Neural cell (in vitro differentiated cells): Measurements from ENCODE around the gene SMIM1. TPM values are rescaled to one million over a fixed set of nuclear protein-coding genes. Genes with fewer than 3 reads are reported as not detected.

Experiments used
- H2AFZ ChIP-seq: fragments of 200-600, 300-800 bp; sonication (generic), shearing (Covaris generic); 2 replicates; pipeline ENCODE4 v1.6.0; 2014; ENCODE audit warnings: low read depth, mild to moderate bottlenecking, antibody characterized with exemption, low read length, moderate library complexity
- H3F3A ChIP-seq: fragments of 200-600 bp; shearing (Covaris generic); 2 replicates; pipeline ENCODE4 v1.6.1; 2016; ENCODE audit warnings: mild to moderate bottlenecking, moderate library complexity, mixed read lengths, antibody characterized with exemption, low read length; ENCODE audit not compliant: insufficient read depth, poor library complexity, severe bottlenecking
- H3K27ac ChIP-seq: fragments of 200-600, 300-800 bp; sonication (generic), shearing (Covaris generic); 2 replicates; pipeline ENCODE4 v1.5.1; 2014; ENCODE audit warnings: mild to moderate bottlenecking, low read length, moderate library complexity
- H3K27me3 ChIP-seq: fragments of 300-800, 200-600 bp; sonication (generic), shearing (Covaris generic); 2 replicates; pipeline ENCODE4 v1.6.0; 2014; ENCODE audit warnings: mild to moderate bottlenecking, low read depth, low read length, moderate library complexity; ENCODE audit not compliant: insufficient read depth
- H3K36me3 ChIP-seq: fragments of 300-800, 200-600 bp; sonication (generic), shearing (Covaris generic); 2 replicates; pipeline ENCODE4 v1.5.1; 2014; ENCODE audit warnings: mild to moderate bottlenecking, antibody characterized with exemption, low read length, moderate library complexity; ENCODE audit not compliant: insufficient read depth
- H3K4me2 ChIP-seq: fragments of 300-800, 200-600 bp; sonication (generic), shearing (Covaris generic); 2 replicates; pipeline ENCODE4 v1.6.0; 2014; ENCODE audit warnings: mild to moderate bottlenecking, low read length
- H3K4me3 ChIP-seq: fragments of 300-800, 200-600 bp; sonication (generic), shearing (Covaris generic); 2 replicates; pipeline ENCODE4 v1.5.1; 2014; ENCODE audit warnings: mild to moderate bottlenecking, low read length, moderate library complexity
- H3K79me2 ChIP-seq: fragments of 200-600 bp; shearing (Covaris generic); replicated peaks from 2 replicates; pipeline ENCODE4 v1.6.0; 2014; ENCODE audit warnings: mild to moderate bottlenecking, low read length, moderate library complexity; ENCODE audit not compliant: insufficient read depth
- H3K9ac ChIP-seq: fragments of 300-800, 200-600 bp; sonication (generic), shearing (Covaris generic); 2 replicates; pipeline ENCODE4 v1.6.1; 2016; ENCODE audit warnings: mild to moderate bottlenecking, low read length, mixed read lengths
- H3K9me2 ChIP-seq: fragments of 200-600 bp; shearing (Covaris generic); 2 replicates; pipeline ENCODE4 v1.6.1; 2016; ENCODE audit warnings: mild to moderate bottlenecking, low read length, mixed read lengths; ENCODE audit not compliant: insufficient read depth
- H3K9me3 ChIP-seq: fragments of 200-600, 300-800 bp; sonication (generic), shearing (Covaris generic); 2 replicates; pipeline ENCODE4 v1.6.1; 2016; ENCODE audit warnings: mild to moderate bottlenecking, mixed run types, low read length, moderate library complexity, mixed read lengths
- H4K20me1 ChIP-seq: fragments of 200-600 bp; shearing (Covaris generic); 2 replicates; pipeline ENCODE4 v1.6.1; 2016; ENCODE audit warnings: mild to moderate bottlenecking, mixed run types; ENCODE audit not compliant: insufficient read depth
- EP300 ChIP-seq: fragments of 450-650 bp; conservative IDR thresholded peaks from 2 replicates; pipeline ENCODE4 v1.6.1; 2014; ENCODE audit warnings: antibody characterized with exemption, mild to moderate bottlenecking, moderate library complexity; ENCODE audit not compliant: poor library complexity, severe bottlenecking
- EZH2 ChIP-seq: fragments of 200-600, 300-800 bp; shearing (Covaris generic), sonication (generic); IDR thresholded peaks from 2 replicates; pipeline ENCODE4 v1.6.1; 2014; ENCODE audit warnings: antibody characterized with exemption, low read length, borderline replicate concordance, mild to moderate bottlenecking; ENCODE audit not compliant: insufficient read depth, poor library complexity, severe bottlenecking
- MXI1 ChIP-seq: fragments of 450-650 bp; conservative IDR thresholded peaks from 2 replicates; pipeline ENCODE4 v1.6.1; 2014; ENCODE audit warnings: antibody characterized with exemption, mild to moderate bottlenecking; ENCODE audit not compliant: poor library complexity, severe bottlenecking
- POLR2AphosphoS5 ChIP-seq: IDR thresholded peaks from 2 replicates; pipeline ENCODE4 v1.6.1; 2012
- RAD21 ChIP-seq: fragments of 450-650 bp; conservative IDR thresholded peaks from 2 replicates; pipeline ENCODE4 v1.6.1; 2014; ENCODE audit warnings: antibody characterized with exemption, mild to moderate bottlenecking, moderate library complexity
- SMC3 ChIP-seq: fragments of 450-650 bp; conservative IDR thresholded peaks from 2 replicates; pipeline ENCODE4 v1.6.1; 2014; ENCODE audit warnings: antibody characterized with exemption, mild to moderate bottlenecking, moderate library complexity; ENCODE audit not compliant: poor library complexity
- TAF1 ChIP-seq: IDR thresholded peaks from 2 replicates; pipeline ENCODE4 v1.6.1; 2012; ENCODE audit warnings: low read depth
- polyA plus RNA-seq: library from polyadenylated mRNA; depleted of rRNA; stranded (reverse); fragments of >200 nt; gene quantifications from 2 replicates; pipeline ENCODE4 v1.2.3, GENCODE V29; 2014
- TF ChIP-seq, protein P1 (sequence below): IDR thresholded peaks from 2 replicates; pipeline ENCODE4 v1.6.1; 2012; ENCODE audit warnings: borderline replicate concordance
- TF ChIP-seq, protein P2 (sequence below): fragments of 450-650 bp; IDR thresholded peaks from 2 replicates; pipeline ENCODE4 v1.5.1; 2014; ENCODE audit warnings: antibody characterized with exemption, mild to moderate bottlenecking, moderate library complexity; ENCODE audit not compliant: poor library complexity, severe bottlenecking

The SMIM1 gene
- polyA plus RNA-seq, 1 donor from 2014 or later, result not detected

DNA sequence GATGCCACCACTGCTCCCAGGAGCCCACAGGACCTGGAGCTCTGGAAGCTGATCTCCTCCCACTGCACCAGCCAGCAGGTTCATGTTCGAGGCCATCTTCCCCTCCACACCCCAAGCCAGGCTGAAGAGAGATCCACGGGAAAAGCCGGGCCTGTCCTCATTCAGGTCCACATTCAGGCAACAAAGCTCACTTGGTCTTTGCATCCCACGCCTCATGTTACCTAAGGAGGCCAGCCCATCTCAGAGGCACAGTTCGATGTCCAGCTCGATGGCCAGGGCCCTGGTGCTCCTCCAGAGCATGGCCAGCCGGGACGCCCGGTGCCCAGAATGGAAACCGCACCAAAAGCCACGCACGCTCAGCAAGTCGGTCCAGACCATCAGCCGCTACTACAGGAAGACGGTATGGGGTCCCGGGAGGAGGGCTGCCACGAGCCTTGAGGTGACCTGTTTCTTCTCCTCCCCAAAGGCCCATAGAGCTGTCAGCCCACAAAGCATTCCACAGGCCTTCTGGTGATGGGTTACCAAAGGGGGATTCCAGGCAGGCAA, 20.1 kb upstream of the SMIM1 start, which contains the start of gene CCDC27:
Gene CCDC27 (plus strand): TSS at position 51 of the 546 bp plus-strand sequence. CDS start 32 bp downstream, at position 83.
- H3K36me3 ChIP-seq, result no peaks in the 10 kb centered on the region
- H3K4me3 ChIP-seq, result no peak within 1 kb of the TSS
- H3K27ac ChIP-seq, result no peak within 1 kb of the TSS
- TF ChIP-seq TAF1, result no peak
- no peaks in the 10 kb centered on the region for H3K9me2 ChIP-seq
- no peaks in the 10 kb centered on the region for H3K79me2 ChIP-seq
- no peaks in the 10 kb centered on the region for H4K20me1 ChIP-seq
- H3K4me2 ChIP-seq, result no peak within 1 kb of the TSS
- H3K9me3 ChIP-seq, result no peaks in the 10 kb centered on the region
- H3K9ac ChIP-seq, result no peak within 1 kb of the TSS
- no peaks in the 10 kb centered on the region for H3F3A ChIP-seq
- no peaks in the 10 kb centered on the region for H3K27me3 ChIP-seq
- no peak within 1 kb of the TSS for H2AFZ ChIP-seq

DNA sequence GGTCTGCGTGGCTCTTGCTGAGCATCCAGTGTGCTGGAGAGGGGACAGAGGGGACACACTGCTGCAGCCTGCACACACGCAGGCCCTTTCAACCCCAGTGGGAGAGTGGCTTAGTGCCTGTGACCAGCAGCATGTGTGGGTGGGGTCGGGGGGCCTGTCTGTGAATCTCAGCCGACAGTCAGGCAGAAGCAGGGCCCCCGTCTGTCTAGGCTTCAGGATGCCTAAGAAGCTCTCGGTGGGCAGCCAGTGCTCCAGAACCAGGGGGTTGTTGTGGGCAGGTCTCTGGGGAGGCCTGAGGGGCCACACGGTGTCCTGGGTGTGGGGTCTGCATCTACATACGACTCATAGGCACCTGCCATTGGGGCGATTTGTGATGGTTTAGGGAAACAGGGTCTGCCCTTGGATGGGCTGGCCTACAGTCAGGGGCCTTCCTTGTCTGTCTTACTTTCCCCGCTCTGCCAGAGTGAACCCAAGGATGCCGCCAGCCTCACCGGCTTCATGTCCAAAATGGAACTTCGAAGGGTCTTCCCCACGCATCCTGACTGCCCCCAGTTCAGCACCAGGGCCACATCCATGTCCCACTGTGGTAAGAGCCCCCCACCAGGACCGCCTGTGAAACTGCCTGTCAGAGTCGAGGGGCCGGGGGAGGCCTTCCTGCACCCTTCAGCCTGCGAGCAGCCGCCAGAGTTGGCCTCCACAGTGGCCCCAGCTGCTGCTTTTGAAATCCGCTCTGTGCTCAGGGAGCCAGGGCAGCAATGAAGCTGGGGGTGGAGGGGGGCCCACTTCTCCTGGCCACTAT, 18.7 kb upstream of the SMIM1 start:
- H3K9me3 ChIP-seq, result no peaks in the 10 kb centered on the region
- no peaks in the 10 kb centered on the region for H3K79me2 ChIP-seq
- H3K4me2 ChIP-seq, result no peak overlapping the region
- TF ChIP-seq SMC3 (no peak), RAD21 (no peak), MXI1 (no peak), EP300 (no peak), EZH2 (no peak), POLR2AphosphoS5 (no peak), TAF1 (no peak)
- TF ChIP-seq, protein P1, sequence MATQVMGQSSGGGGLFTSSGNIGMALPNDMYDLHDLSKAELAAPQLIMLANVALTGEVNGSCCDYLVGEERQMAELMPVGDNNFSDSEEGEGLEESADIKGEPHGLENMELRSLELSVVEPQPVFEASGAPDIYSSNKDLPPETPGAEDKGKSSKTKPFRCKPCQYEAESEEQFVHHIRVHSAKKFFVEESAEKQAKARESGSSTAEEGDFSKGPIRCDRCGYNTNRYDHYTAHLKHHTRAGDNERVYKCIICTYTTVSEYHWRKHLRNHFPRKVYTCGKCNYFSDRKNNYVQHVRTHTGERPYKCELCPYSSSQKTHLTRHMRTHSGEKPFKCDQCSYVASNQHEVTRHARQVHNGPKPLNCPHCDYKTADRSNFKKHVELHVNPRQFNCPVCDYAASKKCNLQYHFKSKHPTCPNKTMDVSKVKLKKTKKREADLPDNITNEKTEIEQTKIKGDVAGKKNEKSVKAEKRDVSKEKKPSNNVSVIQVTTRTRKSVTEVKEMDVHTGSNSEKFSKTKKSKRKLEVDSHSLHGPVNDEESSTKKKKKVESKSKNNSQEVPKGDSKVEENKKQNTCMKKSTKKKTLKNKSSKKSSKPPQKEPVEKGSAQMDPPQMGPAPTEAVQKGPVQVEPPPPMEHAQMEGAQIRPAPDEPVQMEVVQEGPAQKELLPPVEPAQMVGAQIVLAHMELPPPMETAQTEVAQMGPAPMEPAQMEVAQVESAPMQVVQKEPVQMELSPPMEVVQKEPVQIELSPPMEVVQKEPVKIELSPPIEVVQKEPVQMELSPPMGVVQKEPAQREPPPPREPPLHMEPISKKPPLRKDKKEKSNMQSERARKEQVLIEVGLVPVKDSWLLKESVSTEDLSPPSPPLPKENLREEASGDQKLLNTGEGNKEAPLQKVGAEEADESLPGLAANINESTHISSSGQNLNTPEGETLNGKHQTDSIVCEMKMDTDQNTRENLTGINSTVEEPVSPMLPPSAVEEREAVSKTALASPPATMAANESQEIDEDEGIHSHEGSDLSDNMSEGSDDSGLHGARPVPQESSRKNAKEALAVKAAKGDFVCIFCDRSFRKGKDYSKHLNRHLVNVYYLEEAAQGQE, result no peak
- TF ChIP-seq, protein P2, sequence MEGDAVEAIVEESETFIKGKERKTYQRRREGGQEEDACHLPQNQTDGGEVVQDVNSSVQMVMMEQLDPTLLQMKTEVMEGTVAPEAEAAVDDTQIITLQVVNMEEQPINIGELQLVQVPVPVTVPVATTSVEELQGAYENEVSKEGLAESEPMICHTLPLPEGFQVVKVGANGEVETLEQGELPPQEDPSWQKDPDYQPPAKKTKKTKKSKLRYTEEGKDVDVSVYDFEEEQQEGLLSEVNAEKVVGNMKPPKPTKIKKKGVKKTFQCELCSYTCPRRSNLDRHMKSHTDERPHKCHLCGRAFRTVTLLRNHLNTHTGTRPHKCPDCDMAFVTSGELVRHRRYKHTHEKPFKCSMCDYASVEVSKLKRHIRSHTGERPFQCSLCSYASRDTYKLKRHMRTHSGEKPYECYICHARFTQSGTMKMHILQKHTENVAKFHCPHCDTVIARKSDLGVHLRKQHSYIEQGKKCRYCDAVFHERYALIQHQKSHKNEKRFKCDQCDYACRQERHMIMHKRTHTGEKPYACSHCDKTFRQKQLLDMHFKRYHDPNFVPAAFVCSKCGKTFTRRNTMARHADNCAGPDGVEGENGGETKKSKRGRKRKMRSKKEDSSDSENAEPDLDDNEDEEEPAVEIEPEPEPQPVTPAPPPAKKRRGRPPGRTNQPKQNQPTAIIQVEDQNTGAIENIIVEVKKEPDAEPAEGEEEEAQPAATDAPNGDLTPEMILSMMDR, result no peak
- no peaks in the 10 kb centered on the region for H3K9me2 ChIP-seq
- H3K36me3 ChIP-seq, result no peaks in the 10 kb centered on the region
- no peaks in the 10 kb centered on the region for H3F3A ChIP-seq
- H3K27ac ChIP-seq, result no peak overlapping the region
- H2AFZ ChIP-seq, result no peak overlapping the region
- H4K20me1 ChIP-seq, result no peaks in the 10 kb centered on the region
- H3K9ac ChIP-seq, result no peak overlapping the region
- no peak overlapping the region for H3K4me3 ChIP-seq
- H3K27me3 ChIP-seq, result no peaks in the 10 kb centered on the region
